Neuronal stem cell (in vitro differentiated cells): ENCODE measurements around the gene DIP2C.

Experiments
- DNase-seq: peaks from one replicate; pipeline ENCODE4 v3.0.0-alpha.2; 2013; ENCODE audit warnings: low spot score
- H2AFZ ChIP-seq: one replicate; pipeline ENCODE4 v1.6.1; 2013; ENCODE audit warnings: mild to moderate bottlenecking, low read length, inconsistent platforms
- H2AK5ac ChIP-seq: 2 replicates; pipeline ENCODE4 v1.6.1; 2013; ENCODE audit warnings: low read depth, mild to moderate bottlenecking, inconsistent platforms, low read length, moderate library complexity, mixed read lengths
- H2BK120ac ChIP-seq: 2 replicates; pipeline ENCODE4 v1.6.1; 2013; ENCODE audit warnings: low read depth, mild to moderate bottlenecking, inconsistent platforms, low read length, moderate library complexity, mixed read lengths
- H2BK12ac ChIP-seq: one replicate; pipeline ENCODE4 v1.6.1; 2013; ENCODE audit warnings: low read length, inconsistent platforms
- H2BK15ac ChIP-seq: 2 replicates; pipeline ENCODE4 v1.6.1; 2013; ENCODE audit warnings: mild to moderate bottlenecking, low read length, inconsistent platforms, mixed read lengths
- H2BK5ac ChIP-seq: one replicate; pipeline ENCODE4 v1.6.1; 2013; ENCODE audit warnings: inconsistent platforms, mild to moderate bottlenecking, low read length, moderate library complexity
- H3K14ac ChIP-seq: one replicate; pipeline ENCODE4 v1.6.1; 2013; ENCODE audit warnings: low read length, inconsistent platforms
- H3K18ac ChIP-seq: 2 replicates; pipeline ENCODE4 v1.6.1; 2013; ENCODE audit warnings: low read length, inconsistent platforms
- H3K23ac ChIP-seq: 2 replicates; pipeline ENCODE4 v1.6.1; 2013; ENCODE audit warnings: low read depth, mild to moderate bottlenecking, mixed read lengths, low read length, inconsistent platforms; ENCODE audit not compliant: poor library complexity
- H3K27ac ChIP-seq: replicated peaks from 3 replicates; pipeline ENCODE4 v1.5.1; 2013; ENCODE audit warnings: low read length, inconsistent platforms
- H3K27me3 ChIP-seq, 3 experiments: 2 replicates each; pipeline ENCODE4 v1.6.1; 2013; ENCODE audit warnings: low read length in 3 of 3, mild to moderate bottlenecking in 2 of 3, inconsistent platforms in 1 of 3, low read depth in 1 of 3, mixed read lengths in 1 of 3, moderate library complexity in 1 of 3; ENCODE audit not compliant: control insufficient read depth in 3 of 3, insufficient read depth in 3 of 3
- H3K36me3 ChIP-seq, 2 donors: replicated peaks in 1 of 2; 2 replicates each; pipeline ENCODE4 v1.6.1; 2013; ENCODE audit warnings: low read length in 2 of 2; ENCODE audit not compliant: control insufficient read depth in 2 of 2, insufficient read depth in 2 of 2
- H3K4ac ChIP-seq: 2 replicates; pipeline ENCODE4 v1.6.1; 2013; ENCODE audit warnings: inconsistent platforms, mild to moderate bottlenecking, low read length, moderate library complexity
- H3K4me1 ChIP-seq, 2 donors: 1 replicate in 1 of 2; 2 replicates in 1 of 2; pipeline ENCODE4 v1.6.1; 2013; ENCODE audit warnings: low read length in 2 of 2, low read depth in 1 of 2; ENCODE audit not compliant: control insufficient read depth in 2 of 2, insufficient read depth in 1 of 2
- H3K4me2 ChIP-seq: one replicate; pipeline ENCODE4 v1.6.1; 2013; ENCODE audit warnings: mild to moderate bottlenecking, low read length, inconsistent platforms; ENCODE audit not compliant: insufficient read depth, poor library complexity, severe bottlenecking
- H3K4me3 ChIP-seq, 2 donors: 2 replicates each; pipeline ENCODE4 v1.5.1; 2013; ENCODE audit warnings: low read length in 2 of 2, mild to moderate bottlenecking in 2 of 2, inconsistent platforms in 1 of 2, moderate library complexity in 1 of 2
- H3K79me1 ChIP-seq: one replicate; pipeline ENCODE4 v1.6.1; 2013; ENCODE audit warnings: low read depth, mild to moderate bottlenecking, inconsistent platforms, low read length, moderate library complexity
- H3K9ac ChIP-seq: one replicate; pipeline ENCODE4 v1.6.1; 2013; ENCODE audit warnings: mild to moderate bottlenecking, low read depth, low read length, inconsistent platforms; ENCODE audit not compliant: poor library complexity
- H3K9me3 ChIP-seq, 2 donors: replicated peaks in 1 of 2; 2 replicates each; pipeline versions ENCODE3 to v1.6.1; 2013; ENCODE audit warnings: low read length in 2 of 2, mild to moderate bottlenecking in 2 of 2, inconsistent platforms in 1 of 2, low read depth in 1 of 2, mixed read lengths in 1 of 2, moderate library complexity in 1 of 2; ENCODE audit not compliant: control insufficient read depth in 2 of 2, insufficient read depth in 1 of 2
- H4K8ac ChIP-seq: one replicate; pipeline ENCODE4 v1.6.1; 2013; ENCODE audit warnings: low read depth, mild to moderate bottlenecking, inconsistent platforms, low read length, moderate library complexity
- H4K91ac ChIP-seq: one replicate; pipeline ENCODE4 v1.6.1; 2013; ENCODE audit warnings: low read length, low read depth, mild to moderate bottlenecking, inconsistent platforms; ENCODE audit not compliant: poor library complexity
- WGBS, 2 donors: extraction: QIAGEN DNeasy Blood & Tissue Kit; methylation state at CpG; one replicate each; pipeline ENCODE4 v1.1.7; 2013; ENCODE audit warnings: missing lambda C conversion rate in 2 of 2, mixed read lengths in 1 of 2; ENCODE audit not compliant: insufficient read length in 2 of 2, insufficient replicate concordance in 1 of 2; ENCODE audit errors: extremely low coverage in 2 of 2; 5-methylcytosine and 5-hydroxymethylcytosine counted together

DIP2C gene

GRCh38 chr10:366186-366585, 323.3 kb downstream of the DIP2C start:
- Histone ChIP-seq H3K9me3 (no peaks in the 10 kb centered on the region), H2AFZ (no peak overlapping the region), H3K79me1 (no peaks in the 10 kb centered on the region), H3K4ac (no peak overlapping the region), H2BK12ac (no peak overlapping the region), H3K36me3 (peaks cover 33 to 82% of the 10 kb centered on the region in 2 donors), H2BK5ac (no peak overlapping the region), H3K18ac (no peak overlapping the region), H2BK120ac (no peak overlapping the region), H4K8ac (no peak overlapping the region), H3K4me3 (no peak overlapping the region), H2BK15ac (no peak overlapping the region), H3K23ac (no peak overlapping the region), H4K91ac (no peak overlapping the region), H2AK5ac (no peak overlapping the region), H3K27ac (no peak overlapping the region), H3K4me2 (no peak overlapping the region), H3K27me3 (no peaks in the 10 kb centered on the region), H3K4me1 (peaks cover 5 to 6% of the 10 kb centered on the region in 2 donors), H3K14ac (no peak overlapping the region), H3K9ac (no peak overlapping the region)
- WGBS, 2 donors: no CpG with 5 or more reads among the region's 12 CpGs
- DNase-seq: no peak

- Histone ChIP-seq H3K27me3 (no peaks in the 10 kb centered on the region), H3K36me3 (peaks cover 34 to 92% of the 10 kb centered on the region in 2 donors), H3K14ac (no peak overlapping the region), H3K27ac (no peak overlapping the region), H2AFZ (no peak overlapping the region), H2BK15ac (no peak overlapping the region), H4K8ac (no peak overlapping the region), H2BK120ac (no peak overlapping the region), H3K4me3 (peak overlapping the region in 1 of 2 donors; percentile 14), H3K4me2 (no peak overlapping the region), H4K91ac (no peak overlapping the region), H3K4me1 (peaks cover 5 to 6% of the 10 kb centered on the region in 2 donors), H3K9me3 (no peaks in the 10 kb centered on the region), H3K18ac (no peak overlapping the region), H3K9ac (no peak overlapping the region), H2AK5ac (no peak overlapping the region), H3K23ac (no peak overlapping the region), H2BK5ac (no peak overlapping the region), H2BK12ac (no peak overlapping the region), H3K79me1 (no peaks in the 10 kb centered on the region), H3K4ac (no peak overlapping the region)
- no CpG with 5 or more reads among the region's 24 CpGs for WGBS, 2 donors
- no peak for DNase-seq
Measured at GRCh38 chr10:364267-364775, 325.1 kb downstream of the DIP2C start.

GRCh38 chr10:363152-363551, 326.3 kb downstream of the DIP2C start:
- no CpG with 5 or more reads among the region's 24 CpGs for WGBS, 2 donors
- Histone ChIP-seq H2BK15ac (no peak overlapping the region), H3K79me1 (no peaks in the 10 kb centered on the region), H4K91ac (no peak overlapping the region), H3K14ac (no peak overlapping the region), H2AK5ac (no peak overlapping the region), H3K9me3 (no peaks in the 10 kb centered on the region), H3K4me3 (peak overlapping the region in 1 of 2 donors; percentile 27), H2AFZ (no peak overlapping the region), H3K27me3 (no peaks in the 10 kb centered on the region), H3K9ac (peak overlapping the region; percentile 45), H3K4ac (no peak overlapping the region), H2BK12ac (no peak overlapping the region), H4K8ac (no peak overlapping the region), H3K4me1 (peaks cover 5 to 6% of the 10 kb centered on the region in 2 donors), H3K36me3 (peaks cover 32 to 89% of the 10 kb centered on the region in 2 donors), H2BK5ac (no peak overlapping the region), H2BK120ac (no peak overlapping the region), H3K4me2 (no peak overlapping the region), H3K18ac (peak overlapping the region; percentile 56), H3K27ac (no peak overlapping the region), H3K23ac (peak overlapping the region; percentile 77)
- DNase-seq: no peak

- Histone ChIP-seq H3K14ac (no peak overlapping the region), H3K27ac (no peak overlapping the region), H3K9ac (no peak overlapping the region), H3K4me3 (no peak overlapping the region), H3K36me3 (peaks cover 31 to 96% of the 10 kb centered on the region in 2 donors), H3K79me1 (no peaks in the 10 kb centered on the region), H3K4ac (no peak overlapping the region), H4K8ac (no peak overlapping the region), H2BK12ac (no peak overlapping the region), H3K23ac (no peak overlapping the region), H2AK5ac (no peak overlapping the region), H2BK5ac (no peak overlapping the region), H3K4me2 (no peak overlapping the region), H3K4me1 (peaks cover 4 to 6% of the 10 kb centered on the region in 2 donors), H2BK120ac (no peak overlapping the region), H4K91ac (no peak overlapping the region), H2AFZ (no peak overlapping the region), H3K27me3 (no peaks in the 10 kb centered on the region), H3K18ac (no peak overlapping the region), H3K9me3 (no peaks in the 10 kb centered on the region), H2BK15ac (no peak overlapping the region)
- no CpG with 5 or more reads among the region's 23 CpGs for WGBS, 2 donors
- no peak for DNase-seq
Measured at GRCh38 chr10:361203-362081, 328.0 kb downstream of the DIP2C start.
